Mesothelial cell of epicardium (in vitro differentiated cells): ENCODE results near the gene FAM114A1. TPM values are rescaled to one million over a fixed set of nuclear protein-coding genes. Genes with fewer than 3 reads are reported as not detected.
A peak's percentile ranks its signal among the peaks of the same experiment; 100 is the strongest.

Experiments
- DNase-seq, 2 experiments: peaks; one replicate each; pipeline ENCODE4 v3.0.0; 2021; ENCODE audit warnings: low spot score in 2 of 2; ENCODE audit not compliant: unreplicated experiment in 2 of 2
- H3K27ac Mint-ChIP-seq: 2 replicates; pipeline ENCODE4 v1.8.0; 2021; ENCODE audit warnings: mixed read lengths
- H3K27me3 Mint-ChIP-seq: 2 replicates; pipeline ENCODE4 v1.8.0; 2021; ENCODE audit warnings: low read depth, mixed read lengths
- H3K36me3 Mint-ChIP-seq: 2 replicates; pipeline ENCODE4 v1.8.0; 2021; ENCODE audit warnings: mixed read lengths
- H3K4me1 Mint-ChIP-seq: 2 replicates; pipeline ENCODE4 v1.8.0; 2021; ENCODE audit warnings: mixed read lengths
- H3K4me3 Mint-ChIP-seq: 2 replicates; pipeline ENCODE4 v1.8.0; 2021; ENCODE audit warnings: mild to moderate bottlenecking, moderate library complexity, mixed read lengths
- H3K9me3 Mint-ChIP-seq: 2 replicates; pipeline ENCODE4 v1.8.0; 2021; ENCODE audit warnings: mixed read lengths
- CTCF ChIP-seq: fragments of 200-600 bp; sonication (generic); IDR thresholded peaks from one replicate; pipeline ENCODE4 v1.5.0; 2021; ENCODE audit warnings: antibody characterized with exemption; ENCODE audit not compliant: unreplicated experiment
- total RNA-seq: library from RNA; stranded (reverse); gene quantifications from 3 replicates; pipeline ENCODE4 v1.2.1, GENCODE V29; 2021

Gene FAM114A1
- total RNA-seq, 1 donor from 2014 or later = 53.7 TPM

- Mint-ChIP-seq H3K27me3 (no peaks in the 10 kb centered on the region), H3K27ac (no peak overlapping the region), H3K4me3 (no peak overlapping the region), H3K4me1 (peaks cover 21% of the 10 kb centered on the region), H3K9me3 (peaks cover 20% of the 10 kb centered on the region), H3K36me3 (peaks cover 46% of the 10 kb centered on the region)
- DNase-seq = no peak
- TF ChIP-seq CTCF = no peak
These were observed 5.8 kb downstream of the FAM114A1 start for GRCh38 chr4:38873290-38873944.

GRCh38 chr4:38876636-38877035 lies 9.0 kb downstream of the FAM114A1 start:
- Mint-ChIP-seq H3K27ac (no peak overlapping the region), H3K4me3 (no peak overlapping the region), H3K27me3 (no peaks in the 10 kb centered on the region), H3K4me1 (no peaks in the 10 kb centered on the region), H3K9me3 (peaks cover 20% of the 10 kb centered on the region), H3K36me3 (peaks cover 52% of the 10 kb centered on the region)
- DNase-seq = no peak
- no peak for TF ChIP-seq CTCF

GRCh38 chr4:38884254-38884653 lies 16.6 kb downstream of the FAM114A1 start:
- no peak for DNase-seq
- Mint-ChIP-seq H3K36me3 (peaks cover 11% of the 10 kb centered on the region), H3K4me1 (peaks cover 6% of the 10 kb centered on the region), H3K27ac (no peak overlapping the region), H3K4me3 (no peak overlapping the region), H3K9me3 (no peaks in the 10 kb centered on the region), H3K27me3 (peaks cover 5% of the 10 kb centered on the region)
- TF ChIP-seq CTCF = no peak

GRCh38 chr4:38889143-38889542 lies 21.5 kb downstream of the FAM114A1 start:
- H3K36me3 Mint-ChIP-seq = peaks cover 28% of the 10 kb centered on the region
- H3K27ac Mint-ChIP-seq = peak overlapping the region; percentile 37
- TF ChIP-seq CTCF = no peak
- DNase-seq = no peak
- no peak overlapping the region for H3K4me3 Mint-ChIP-seq
- H3K27me3 Mint-ChIP-seq = peaks cover 10% of the 10 kb centered on the region
- peaks cover 3% of the 10 kb centered on the region for H3K9me3 Mint-ChIP-seq
- peaks cover 16% of the 10 kb centered on the region for H3K4me1 Mint-ChIP-seq

GRCh38 chr4:38891051-38891983 lies 23.7 kb downstream of the FAM114A1 start:
- Mint-ChIP-seq H3K4me3 (no peak overlapping the region), H3K36me3 (peaks cover 49% of the 10 kb centered on the region), H3K27me3 (peaks cover 8% of the 10 kb centered on the region), H3K27ac (no peak overlapping the region), H3K9me3 (peaks cover 3% of the 10 kb centered on the region), H3K4me1 (peaks cover 16% of the 10 kb centered on the region)
- TF ChIP-seq CTCF = no peak
- no peak for DNase-seq
